ENCODE data around the gene ERCC2. TPM values are rescaled to one million over a fixed set of nuclear protein-coding genes. Genes with fewer than 3 reads are reported as not detected.

The ERCC2 gene
- total RNA-seq, 4 donors from 2014 or later, result 3.0 to 46.2 (median 9.2) TPM

DNA sequence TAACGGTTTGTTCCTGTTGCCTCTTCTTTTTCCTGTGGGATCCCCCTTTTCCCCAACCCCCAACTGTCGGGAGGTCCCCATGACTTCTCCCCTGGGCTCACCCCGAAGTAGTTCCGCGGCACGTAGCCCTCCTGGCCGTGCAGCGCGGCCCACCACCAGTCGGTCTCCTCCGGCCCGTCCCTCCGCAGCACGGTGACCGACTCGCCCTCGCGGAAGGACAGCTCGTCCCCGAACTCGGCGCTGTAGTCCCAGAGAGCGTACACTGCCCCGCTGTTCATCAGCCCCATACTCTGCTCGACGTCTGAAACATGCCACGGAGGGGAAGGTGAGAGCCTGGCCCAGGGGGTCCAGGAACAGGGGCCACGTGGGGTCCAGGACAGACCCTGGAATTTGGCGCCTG is 12.1 kb upstream of the ERCC2 start:
- intact Hi-C loops (cut with DNase I; ENCODE audit: low total_unique reads), result no loop called here
- WGBS, 2 donors (ENCODE audit: low coverage in 1 of 2), result 95 to 96% methylated on average over 6 to 29 of the region's 29 CpGs
- H3K27me3 ChIP-seq, result peaks cover 31% of the 10 kb centered on the region

DNA sequence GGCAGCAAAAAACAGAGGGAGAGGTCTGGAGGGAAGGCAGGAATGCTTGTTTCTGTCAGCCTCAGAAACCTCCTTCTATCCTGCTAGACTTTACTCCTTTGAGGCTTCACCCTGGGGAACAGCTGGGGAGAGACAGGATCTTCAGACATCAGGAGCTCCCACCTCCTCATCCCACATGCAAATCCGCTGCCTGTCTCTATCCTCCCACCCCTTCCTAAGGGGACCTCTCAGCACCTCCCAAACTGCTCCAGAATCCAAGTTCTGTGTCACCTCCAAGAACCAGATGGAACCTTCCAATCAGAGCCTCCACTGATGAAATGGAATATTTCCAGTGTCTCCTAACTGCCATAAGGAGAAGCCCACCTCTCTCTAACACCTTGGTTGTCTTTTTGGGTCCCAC is 9.7 kb upstream of the ERCC2 start:
- WGBS, 2 donors (ENCODE audit: low coverage in 1 of 2), result 83 to 91% methylated on average over 1 of the region's 1 CpG
- Histone ChIP-seq H3K36me3 (no peaks in the 10 kb centered on the region), H3K4me1 (no peaks in the 10 kb centered on the region), H3K9me3 (no peaks in the 10 kb centered on the region), H3K4me3 (no peak overlapping the region), H3K27ac (no peak overlapping the region), H3K27me3 (peaks cover 8% of the 10 kb centered on the region)
- no peak for DNase-seq
- intact Hi-C loops (cut with DNase I; ENCODE audit: low total_unique reads), result no loop called here
- TF ChIP-seq, protein P1, sequence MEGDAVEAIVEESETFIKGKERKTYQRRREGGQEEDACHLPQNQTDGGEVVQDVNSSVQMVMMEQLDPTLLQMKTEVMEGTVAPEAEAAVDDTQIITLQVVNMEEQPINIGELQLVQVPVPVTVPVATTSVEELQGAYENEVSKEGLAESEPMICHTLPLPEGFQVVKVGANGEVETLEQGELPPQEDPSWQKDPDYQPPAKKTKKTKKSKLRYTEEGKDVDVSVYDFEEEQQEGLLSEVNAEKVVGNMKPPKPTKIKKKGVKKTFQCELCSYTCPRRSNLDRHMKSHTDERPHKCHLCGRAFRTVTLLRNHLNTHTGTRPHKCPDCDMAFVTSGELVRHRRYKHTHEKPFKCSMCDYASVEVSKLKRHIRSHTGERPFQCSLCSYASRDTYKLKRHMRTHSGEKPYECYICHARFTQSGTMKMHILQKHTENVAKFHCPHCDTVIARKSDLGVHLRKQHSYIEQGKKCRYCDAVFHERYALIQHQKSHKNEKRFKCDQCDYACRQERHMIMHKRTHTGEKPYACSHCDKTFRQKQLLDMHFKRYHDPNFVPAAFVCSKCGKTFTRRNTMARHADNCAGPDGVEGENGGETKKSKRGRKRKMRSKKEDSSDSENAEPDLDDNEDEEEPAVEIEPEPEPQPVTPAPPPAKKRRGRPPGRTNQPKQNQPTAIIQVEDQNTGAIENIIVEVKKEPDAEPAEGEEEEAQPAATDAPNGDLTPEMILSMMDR (IDR thresholded peaks at IDR 0.05), result no peak
- TF ChIP-seq POLR2A (IDR thresholded peaks at IDR 0.05), result no peak
- no peak for TF ChIP-seq POLR2AphosphoS5 (IDR thresholded peaks at IDR 0.05)
- TF ChIP-seq EP300 (IDR thresholded peaks at IDR 0.05; ENCODE audit: low read depth), result no peak
- in situ Hi-C loops (cut with MboI; ENCODE audit: low pct_ligation_motif_present in 1 of 4, low pct_unique_long_range_greater_than_20kb in 1 of 4, low sequenced_read_pairs in 3 of 4), result no loop called here

More for the DNA sequence above, 12.1 kb upstream of the ERCC2 start:
- in situ Hi-C loops (cut with MboI; ENCODE audit: low pct_ligation_motif_present in 1 of 4, low pct_unique_long_range_greater_than_20kb in 1 of 4, low sequenced_read_pairs in 3 of 4), result no loop called here
- Histone ChIP-seq H3K36me3 (no peaks in the 10 kb centered on the region), H3K27ac (no peak overlapping the region), H3K4me3 (no peak overlapping the region), H3K4me1 (no peaks in the 10 kb centered on the region), H3K9me3 (no peaks in the 10 kb centered on the region)
- TF ChIP-seq, protein P1 (IDR thresholded peaks at IDR 0.05), result no peak
- TF ChIP-seq EP300 (IDR thresholded peaks at IDR 0.05; ENCODE audit: low read depth), result no peak
- no peak for TF ChIP-seq POLR2A (IDR thresholded peaks at IDR 0.05)
- no peak for TF ChIP-seq POLR2AphosphoS5 (IDR thresholded peaks at IDR 0.05)
- no peak for DNase-seq

DNA sequence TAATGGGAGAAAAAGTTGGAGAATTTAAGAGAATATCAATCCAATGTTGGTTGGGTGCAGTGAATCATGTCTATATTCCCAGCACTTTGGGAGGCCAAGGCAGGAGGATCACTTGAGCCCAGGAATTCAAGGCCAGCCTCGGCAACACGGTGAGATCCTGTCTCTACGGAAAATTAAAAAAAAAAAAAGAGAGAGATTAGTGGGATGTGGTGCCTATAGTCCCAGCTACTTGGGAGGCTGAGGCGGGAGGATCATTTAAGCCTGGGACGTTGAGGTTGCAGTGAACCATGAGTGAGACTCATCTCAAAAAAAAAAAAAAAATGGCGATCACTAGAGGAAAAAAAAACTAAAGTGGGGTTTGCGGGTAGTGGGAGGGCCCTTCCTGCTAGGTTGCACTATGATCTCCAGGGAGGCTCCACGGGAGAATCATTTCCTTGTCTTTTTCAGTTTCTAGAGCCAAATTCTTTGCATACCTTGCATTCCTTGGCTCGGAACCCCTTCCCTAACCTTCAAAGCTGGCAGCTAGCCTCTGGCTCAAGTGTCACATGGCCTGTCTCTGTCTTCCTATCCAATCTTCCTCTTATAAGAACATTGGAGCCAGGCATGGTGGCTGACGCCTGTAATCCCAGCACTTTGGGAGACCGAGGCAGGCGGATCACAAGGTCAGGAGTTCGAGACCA is 5.8 kb upstream of the ERCC2 start:
- Histone ChIP-seq H3K4me1 (peaks cover 0 to 3% (median 0%) of the 10 kb centered on the region in 4 donors), H3K9me3 (no peaks in the 10 kb centered on the region), H3K27ac (no peak overlapping the region), H3K36me3 (no peaks in the 10 kb centered on the region), H3K27me3 (no peaks in the 10 kb centered on the region), H3K4me3 (no peak overlapping the region)
- intact Hi-C loops (cut with DNase I; ENCODE audit: low total_unique reads) (no loop called here), in situ Hi-C loops (cut with MboI; ENCODE audit: low pct_ligation_motif_present in 1 of 4, low pct_unique_long_range_greater_than_20kb in 1 of 4, low sequenced_read_pairs in 3 of 4) (no loop called here)
- WGBS, 2 donors (ENCODE audit: low coverage in 1 of 2), result 58 to 62% methylated on average over 4 to 13 of the region's 13 CpGs
- TF ChIP-seq, protein P1 (IDR thresholded peaks at IDR 0.05), result no peak
- TF ChIP-seq POLR2A (IDR thresholded peaks at IDR 0.05), result no peak
- no peak for TF ChIP-seq EP300 (IDR thresholded peaks at IDR 0.05; ENCODE audit: low read depth)
- no peak for TF ChIP-seq POLR2AphosphoS5 (IDR thresholded peaks at IDR 0.05)
- DNase-seq, result no peak

DNA sequence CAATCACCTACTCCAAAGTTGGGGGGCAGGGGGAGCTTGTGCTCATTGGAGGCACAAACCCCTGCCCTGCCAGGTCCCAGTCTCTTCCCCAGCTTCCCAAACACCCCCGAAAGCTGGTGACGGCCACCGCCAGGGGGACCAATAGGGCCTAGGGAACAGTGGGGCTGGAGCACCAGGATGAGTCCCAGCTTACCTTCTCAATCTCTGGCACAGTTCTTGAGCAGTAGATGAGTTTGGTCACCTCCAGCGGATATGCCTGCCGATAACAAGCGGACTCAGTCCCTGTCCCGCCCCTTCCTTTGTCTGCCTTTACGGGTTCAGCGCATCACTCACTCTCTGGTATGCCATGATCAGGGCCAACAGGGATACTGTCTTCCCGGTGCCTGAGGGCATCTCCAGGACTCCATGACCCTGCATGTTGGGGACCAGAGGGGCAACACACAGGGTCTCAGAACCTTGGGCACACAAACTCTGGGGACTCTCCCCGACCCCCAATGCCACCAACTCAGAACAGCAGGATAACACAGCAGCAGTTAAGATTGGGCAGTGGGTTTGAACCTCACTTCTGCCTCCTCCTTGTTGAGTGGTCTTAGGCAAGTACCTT is 1.5 kb downstream of the ERCC2 start:
- Histone ChIP-seq H3K36me3 (no peaks in the 10 kb centered on the region), H3K27ac (no peak overlapping the region), H3K4me3 (no peak overlapping the region), H3K9me3 (no peaks in the 10 kb centered on the region), H3K4me1 (peaks cover 0 to 15% (median 7%) of the 10 kb centered on the region in 4 donors), H3K27me3 (no peaks in the 10 kb centered on the region)
- no peak for DNase-seq
- WGBS, 2 donors (ENCODE audit: low coverage in 1 of 2), result 95 to 100% methylated on average over 3 to 11 of the region's 11 CpGs
- in situ Hi-C loops (cut with MboI; ENCODE audit: low pct_ligation_motif_present in 1 of 4, low pct_unique_long_range_greater_than_20kb in 1 of 4, low sequenced_read_pairs in 3 of 4), result no loop called here
- TF ChIP-seq POLR2AphosphoS5 (IDR thresholded peaks at IDR 0.05), result no peak
- no peak for TF ChIP-seq POLR2A (IDR thresholded peaks at IDR 0.05)
- TF ChIP-seq EP300 (IDR thresholded peaks at IDR 0.05; ENCODE audit: low read depth), result no peak
- TF ChIP-seq, protein P1 (IDR thresholded peaks at IDR 0.05), result no peak
- intact Hi-C loops (cut with DNase I; ENCODE audit: low total_unique reads), result no loop called here

Data from transverse colon (tissue), 4 donors.